ENCODE results near the gene CBFA2T3. TPM values are rescaled to one million over a fixed set of nuclear protein-coding genes. Genes with fewer than 3 reads are reported as not detected.

Gene CBFA2T3
- total and polyA plus RNA-seq, 2 of the 13 experiments (the other 11 are each of a cell fraction or from before 2014, with no cell fraction given): 0.05 TPM; not detected in 1

- ChIA-PET POLR2A (no interaction called here), CTCF (ENCODE audit: low intra/inter-chr PET ratio, low total read pairs) (no interaction called here)
- no peaks in the 10 kb centered on the region for H4K20me1 ChIP-seq (ENCODE audit: insufficient read depth, low read length)
- intact Hi-C loops (cut with micrococcal nuclease; ENCODE audit: unreplicated experiment): no loop called here
- no peak overlapping the region for H2AFZ ChIP-seq (ENCODE audit: low read length)
- H3K4me2 ChIP-seq (ENCODE audit: low read depth, low read length): no peak overlapping the region
- H3K4me3 ChIP-seq (replicated peaks in 1 of 3; ENCODE audit: insufficient read depth in 1 of 3, low read depth in 2 of 3, low read length in 3 of 3): no peak overlapping the region
- BruUV-seq (replicated peaks): no TSS peak
- in situ Hi-C loops (cut with HindIII; ENCODE audit: extremely low pct_ligation_motif_present, low pct_unique_long_range_greater_than_20kb): no loop called here
- H3K27me3 ChIP-seq (ENCODE audit: control insufficient read depth in 1 of 2, insufficient read depth in 2 of 2, low read length in 2 of 2): peaks cover 25 to 56% of the 10 kb centered on the region in 2 experiments; a peak in 4 of 5 replicates
- no peak overlapping the region for H3K27ac ChIP-seq (ENCODE audit: extremely low read length, insufficient read depth, low read length)
- no peaks in the 10 kb centered on the region for H3K79me2 ChIP-seq (ENCODE audit: insufficient read depth, low read length)
- H3K4me1 ChIP-seq (ENCODE audit: insufficient read depth, low read length): no peaks in the 10 kb centered on the region
- ATAC-seq (peak; percentile 30), FAIRE-seq (no peak), DNase-seq (ENCODE audit: low spot score) (no peak)
- TF ChIP-seq ZNF704 (CRISPR knock-in tag; IDR thresholded peaks at IDR 0.05; ENCODE audit: borderline replicate concordance): 0 out of 2 replicates have a peak, but pooled peaks have one; percentile 19
- TF ChIP-seq PITX1 (CRISPR knock-in tag; IDR thresholded peaks at IDR 0.05): no peak
- H3K9me3 ChIP-seq (ENCODE audit: low read length): no peaks in the 10 kb centered on the region
- WGBS (ENCODE audit: low lambda C conversion rate): 40% methylated on average over 7 of the region's 15 CpGs
- H3K9ac ChIP-seq (ENCODE audit: insufficient read depth, low read depth, low read length): no peak overlapping the region
- peaks cover 2 to 3% of the 10 kb centered on the region in 2 experiments; a peak in 2 of 5 replicates for H3K36me3 ChIP-seq (replicated peaks in 1 of 2; ENCODE audit: control insufficient read depth in 1 of 2, insufficient read depth in 2 of 2, low read length in 2 of 2)
These were observed 111.3 kb downstream of the CBFA2T3 start for GRCh38 chr16:88865742-88866141.

GRCh38 chr16:88865310-88865709 lies 111.7 kb downstream of the CBFA2T3 start:
- no peaks in the 10 kb centered on the region for H3K9me3 ChIP-seq (ENCODE audit: low read length)
- TF ChIP-seq ZNF276 (CRISPR knock-in tag; IDR thresholded peaks at IDR 0.05; ENCODE audit: low read depth) (no peak), ZNF337 (CRISPR knock-in tag; IDR thresholded peaks at IDR 0.05; ENCODE audit: borderline replicate concordance, low read depth) (no peak), FOXP1 (IDR thresholded peaks at IDR 0.05) (no peak), FOXP1 (CRISPR knock-in tag; IDR thresholded peaks at IDR 0.05) (no peak), NR3C1 (CRISPR knock-in tag; IDR thresholded peaks at IDR 0.05) (no peak), SNRNP70 (IDR thresholded peaks at IDR 0.05; ENCODE audit: low read depth, low read length) (no peak), TERF1 (CRISPR knock-in tag; IDR thresholded peaks at IDR 0.05) (no peak), ZBTB3 (CRISPR knock-in tag; IDR thresholded peaks at IDR 0.05; ENCODE audit: borderline replicate concordance, low read depth) (no peak), ZFP90 (CRISPR knock-in tag; IDR thresholded peaks at IDR 0.05; ENCODE audit: borderline replicate concordance) (no peak), KAT2B (IDR thresholded peaks at IDR 0.05; ENCODE audit: borderline replicate concordance, low read depth, low read length) (no peak), AKAP8 (CRISPR knock-in tag; IDR thresholded peaks at IDR 0.05) (no peak), ZSCAN12 (CRISPR knock-in tag; IDR thresholded peaks at IDR 0.05) (no peak), CBFB (CRISPR knock-in tag; IDR thresholded peaks at IDR 0.05) (no peak), KDM4B (CRISPR knock-in tag; IDR thresholded peaks at IDR 0.05) (no peak), RAD51 (IDR thresholded peaks at IDR 0.05; ENCODE audit: borderline replicate concordance) (no peak)
- POLR2A ChIA-PET: no interaction called here
- H3K79me2 ChIP-seq (ENCODE audit: insufficient read depth, low read length): no peaks in the 10 kb centered on the region
- peaks cover 21 to 52% of the 10 kb centered on the region in 2 experiments; a peak in 4 of 5 replicates for H3K27me3 ChIP-seq (ENCODE audit: control insufficient read depth in 1 of 2, insufficient read depth in 2 of 2, low read length in 2 of 2)
- no peak overlapping the region for H2AFZ ChIP-seq (ENCODE audit: low read length)
- FAIRE-seq (no peak), ATAC-seq (no peak), DNase-seq (ENCODE audit: low spot score) (no peak)
- CTCF ChIA-PET (ENCODE audit: low intra/inter-chr PET ratio, low total read pairs): no interaction called here
- no peak overlapping the region for H3K4me3 ChIP-seq (replicated peaks in 1 of 3; ENCODE audit: insufficient read depth in 1 of 3, low read depth in 2 of 3, low read length in 3 of 3)
- no peak overlapping the region for H3K9ac ChIP-seq (ENCODE audit: insufficient read depth, low read depth, low read length)
- no peak overlapping the region for H3K27ac ChIP-seq (ENCODE audit: extremely low read length, insufficient read depth, low read length)
- 14% methylated on average over 4 of the region's 14 CpGs for WGBS (ENCODE audit: low lambda C conversion rate)
- in situ Hi-C loops (cut with HindIII; ENCODE audit: extremely low pct_ligation_motif_present, low pct_unique_long_range_greater_than_20kb): no loop called here
- intact Hi-C loops (cut with micrococcal nuclease; ENCODE audit: unreplicated experiment): no loop called here
- H3K36me3 ChIP-seq (replicated peaks in 1 of 2; ENCODE audit: control insufficient read depth in 1 of 2, insufficient read depth in 2 of 2, low read length in 2 of 2): peaks cover 6 to 8% of the 10 kb centered on the region in 2 experiments; a peak in 4 of 5 replicates
- no peak overlapping the region for H3K4me2 ChIP-seq (ENCODE audit: low read depth, low read length)
- H4K20me1 ChIP-seq (ENCODE audit: insufficient read depth, low read length): no peaks in the 10 kb centered on the region
- BruUV-seq (replicated peaks): no TSS peak
- no peaks in the 10 kb centered on the region for H3K4me1 ChIP-seq (ENCODE audit: insufficient read depth, low read length)

Data from HepG2 (cell line).